Measurements from ENCODE around the gene ERRFI1.

Gene ERRFI1

DNA sequence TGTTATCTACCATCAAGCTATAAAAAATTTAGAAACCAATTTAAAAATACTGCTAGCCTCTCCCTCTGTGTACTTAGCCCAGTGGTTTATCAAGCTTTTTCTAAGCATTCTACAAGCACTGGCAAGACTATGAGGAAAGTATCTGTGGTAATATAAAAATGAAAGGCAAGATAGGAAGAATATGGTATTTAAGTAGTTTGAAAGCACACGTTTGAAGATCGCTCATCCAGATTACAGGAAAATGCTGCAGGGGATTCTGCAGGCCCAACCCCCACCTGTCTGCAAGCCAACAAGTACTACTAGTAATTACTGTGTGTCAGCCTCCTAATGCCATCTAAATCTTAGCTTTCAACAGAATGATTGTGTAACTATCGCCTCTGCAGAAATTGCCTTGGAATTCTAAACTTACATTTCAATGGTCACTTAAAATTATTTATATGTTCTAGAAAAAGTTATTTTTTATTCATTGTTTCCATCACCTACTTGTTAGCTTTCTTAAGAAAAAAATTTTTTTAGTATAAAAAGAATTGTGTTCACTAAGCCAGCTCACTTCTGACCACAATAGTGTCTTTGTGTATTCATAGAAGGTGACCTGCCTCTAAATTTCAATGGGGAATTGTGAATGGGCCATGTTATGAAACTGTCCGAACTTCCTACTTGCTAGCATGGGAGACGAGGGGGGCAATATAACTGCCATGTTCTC, 8.5 kb downstream of the ERRFI1 start:
- DNase-seq (ENCODE audit: low read depth): no peak

DNA sequence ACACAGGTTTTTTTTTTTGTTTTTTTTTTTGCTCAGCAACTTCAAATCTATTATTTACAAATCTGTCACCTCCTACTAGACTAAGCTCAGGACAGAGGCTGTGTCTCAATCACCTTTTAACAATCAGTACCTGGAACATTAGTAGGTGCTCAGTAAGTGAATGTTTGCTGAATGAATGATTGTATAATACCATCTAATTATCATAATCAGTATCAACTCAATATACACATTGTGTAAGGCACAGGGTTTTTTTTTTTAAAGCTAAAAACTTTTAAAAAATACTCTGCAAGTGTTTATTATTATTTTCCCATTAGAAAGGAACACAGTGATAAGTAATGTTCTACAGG, 9.2 kb downstream of the ERRFI1 start:
- DNase-seq (ENCODE audit: low read depth): no peak

DNA sequence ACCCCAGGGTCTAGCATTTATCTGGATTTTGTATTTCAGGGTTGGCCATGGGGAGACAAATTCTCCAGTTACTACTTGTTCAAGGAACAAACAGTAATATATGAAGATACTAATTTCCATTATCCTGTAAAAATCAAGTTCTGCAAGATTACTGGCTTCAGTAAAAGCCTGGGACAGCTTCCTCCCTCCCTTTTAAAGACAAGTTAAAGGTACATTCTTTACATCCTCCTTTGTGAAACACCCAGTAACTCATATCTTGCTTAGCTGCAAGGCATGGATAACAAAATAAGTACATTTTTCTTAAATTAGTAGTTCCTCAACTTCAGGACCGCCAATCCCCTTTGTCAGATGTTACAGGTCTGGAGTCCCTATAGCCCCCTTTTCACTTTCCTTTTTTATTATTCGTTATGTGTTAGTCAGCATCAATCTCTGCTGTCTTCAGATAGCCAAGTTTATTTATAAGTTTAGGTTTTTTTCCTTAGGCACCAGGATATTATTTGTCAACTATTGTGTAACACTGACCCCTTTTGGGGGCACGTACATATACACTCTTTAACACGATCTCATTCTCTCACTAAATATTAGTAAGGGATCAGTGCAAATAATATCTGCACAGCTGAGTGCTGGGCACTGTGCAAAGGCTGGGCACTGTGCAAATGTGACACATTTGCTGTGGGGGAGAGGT, 9.8 kb downstream of the ERRFI1 start:
- no peak for DNase-seq (ENCODE audit: low read depth)

DNA sequence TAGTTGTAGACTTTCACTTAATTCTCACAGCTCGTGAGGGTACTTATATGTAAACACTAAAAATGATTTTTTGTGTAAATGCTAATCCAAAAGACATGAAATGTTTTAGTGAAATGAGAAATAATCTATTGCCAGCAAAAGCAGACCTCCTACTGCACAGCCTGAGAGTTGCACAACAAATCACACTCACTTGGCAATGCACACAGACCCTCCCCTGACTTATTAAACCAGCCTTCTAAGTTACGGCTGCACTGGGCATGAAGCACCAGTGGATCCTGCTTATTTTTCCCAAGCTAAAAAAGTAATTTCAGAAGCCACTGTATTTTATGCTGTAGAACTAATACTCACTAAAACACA, 10.3 kb downstream of the ERRFI1 start:
- no peak for DNase-seq (ENCODE audit: low read depth)

DNA sequence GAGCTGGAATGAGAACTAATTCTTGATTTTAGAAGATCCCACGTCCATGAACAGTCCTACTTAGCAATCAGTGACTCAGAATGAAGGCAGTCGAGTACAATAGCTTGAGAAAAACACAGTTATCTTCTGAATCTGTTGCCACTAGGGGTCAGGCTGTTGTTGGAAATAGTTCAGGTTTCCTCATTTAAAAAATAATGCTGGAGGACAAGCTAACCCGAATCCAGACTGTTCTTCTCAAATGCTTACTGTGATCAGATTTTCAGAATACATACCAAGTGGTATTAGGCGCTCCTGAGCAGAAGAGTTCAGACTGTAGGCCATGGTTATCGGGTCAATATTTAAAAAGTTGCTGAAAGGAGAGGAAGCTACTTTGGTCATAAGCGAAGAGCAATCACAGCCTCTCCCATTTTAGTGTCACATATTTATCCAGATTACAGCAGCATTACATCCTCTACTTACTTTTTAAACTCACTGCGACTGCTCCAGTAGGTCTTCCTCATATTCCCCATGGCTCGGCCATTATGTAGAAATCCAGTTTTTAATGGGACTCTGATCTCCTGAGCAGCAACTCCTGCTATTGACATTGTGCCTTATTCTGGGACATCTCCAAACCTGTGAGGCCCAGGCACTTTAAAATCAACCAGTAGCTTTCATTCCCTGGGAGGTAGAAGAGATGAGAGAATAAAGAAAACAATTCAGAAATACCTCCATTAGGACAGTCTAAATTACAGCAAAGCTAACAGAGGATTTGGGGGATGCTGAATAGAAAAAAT, 10.9 kb downstream of the ERRFI1 start:
- no peak for DNase-seq (ENCODE audit: low read depth)

DNA sequence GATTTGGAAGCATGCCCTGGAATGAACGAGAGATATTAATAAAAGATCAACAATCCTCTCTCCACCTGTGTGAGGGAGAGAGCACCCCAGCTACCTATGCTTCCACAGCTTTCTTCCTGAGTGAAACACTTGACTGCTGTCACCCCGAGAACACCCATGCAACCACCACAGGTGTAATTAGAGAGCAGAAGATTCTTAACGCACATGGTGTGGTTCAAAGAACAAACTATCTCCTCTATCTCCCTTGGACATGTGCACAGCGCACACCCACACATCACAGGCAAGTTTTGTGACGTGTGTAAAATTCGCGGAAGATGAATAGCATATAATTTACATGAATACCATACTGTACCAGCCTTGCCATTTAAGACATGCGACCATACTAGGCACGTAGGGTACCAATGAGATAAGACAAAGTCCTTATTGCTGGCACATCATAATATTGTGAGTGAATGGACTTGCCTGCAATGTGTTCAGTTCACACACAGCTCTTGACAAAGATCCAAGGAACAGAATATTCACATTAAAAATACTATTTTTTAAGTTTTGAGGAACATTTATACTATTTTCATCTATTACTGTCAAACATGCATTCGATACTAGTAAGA, 11.6 kb downstream of the ERRFI1 start:
- no peak for DNase-seq (ENCODE audit: low read depth)

DNA sequence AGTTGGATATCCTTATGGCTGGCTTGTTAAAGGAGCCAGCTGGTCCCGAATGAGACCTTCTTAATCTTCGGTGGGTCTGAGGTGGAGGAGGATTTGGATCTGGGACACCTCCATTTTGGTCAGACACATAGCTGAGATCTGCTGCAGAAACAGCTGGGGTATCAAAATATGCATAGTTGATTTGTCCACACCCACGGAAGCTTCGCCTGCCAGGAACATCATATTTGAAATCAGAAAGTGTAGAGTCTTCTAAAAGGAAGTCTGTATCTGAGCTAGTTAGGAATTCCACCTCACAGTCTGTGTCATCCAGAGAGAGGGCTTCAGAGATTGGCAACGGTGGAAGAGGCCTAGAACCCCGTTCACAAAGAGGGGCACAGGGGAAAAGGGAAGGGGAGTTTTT, 12.3 kb downstream of the ERRFI1 start:
- DNase-seq (ENCODE audit: low read depth): no peak

DNA sequence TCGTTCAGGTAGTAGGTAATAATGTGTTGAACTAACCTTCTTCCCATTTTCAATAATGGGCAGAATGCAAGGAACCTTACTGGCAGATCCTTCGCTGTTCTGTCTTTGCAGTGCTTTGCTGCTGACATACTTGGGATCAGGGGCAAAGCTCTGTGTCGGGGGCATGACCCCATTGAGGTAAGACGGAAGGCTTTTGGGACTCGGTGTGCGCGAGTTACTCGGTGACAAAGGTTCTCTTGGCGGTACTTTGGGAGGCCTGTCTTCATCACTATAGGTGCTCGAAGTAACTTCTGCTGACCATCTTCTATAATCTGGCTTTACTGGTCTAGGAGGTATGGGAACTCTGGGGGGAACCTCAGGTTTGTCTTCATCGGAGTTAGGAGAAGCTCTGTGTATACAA, 12.7 kb downstream of the ERRFI1 start:
- DNase-seq (ENCODE audit: low read depth): no peak

DNA sequence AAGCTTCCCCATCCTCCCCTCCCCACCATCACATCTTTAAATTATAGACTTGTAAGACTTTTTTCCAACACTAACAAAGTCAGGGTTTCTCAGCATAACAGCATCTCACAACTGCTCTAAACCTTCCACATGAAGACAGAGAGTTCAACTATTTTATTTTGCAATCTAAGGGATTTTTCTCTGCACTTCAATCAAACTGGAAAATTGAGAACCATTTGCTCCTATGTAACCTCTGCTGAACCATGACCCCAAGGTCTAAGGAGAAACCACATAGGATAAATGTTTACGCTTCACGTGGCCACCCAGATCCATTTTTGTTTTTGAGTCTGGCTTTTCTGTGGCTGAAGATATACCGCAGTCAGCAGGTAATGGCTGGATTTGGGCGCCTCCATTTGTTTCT, 13.2 kb downstream of the ERRFI1 start:
- DNase-seq (ENCODE audit: low read depth): no peak

DNA sequence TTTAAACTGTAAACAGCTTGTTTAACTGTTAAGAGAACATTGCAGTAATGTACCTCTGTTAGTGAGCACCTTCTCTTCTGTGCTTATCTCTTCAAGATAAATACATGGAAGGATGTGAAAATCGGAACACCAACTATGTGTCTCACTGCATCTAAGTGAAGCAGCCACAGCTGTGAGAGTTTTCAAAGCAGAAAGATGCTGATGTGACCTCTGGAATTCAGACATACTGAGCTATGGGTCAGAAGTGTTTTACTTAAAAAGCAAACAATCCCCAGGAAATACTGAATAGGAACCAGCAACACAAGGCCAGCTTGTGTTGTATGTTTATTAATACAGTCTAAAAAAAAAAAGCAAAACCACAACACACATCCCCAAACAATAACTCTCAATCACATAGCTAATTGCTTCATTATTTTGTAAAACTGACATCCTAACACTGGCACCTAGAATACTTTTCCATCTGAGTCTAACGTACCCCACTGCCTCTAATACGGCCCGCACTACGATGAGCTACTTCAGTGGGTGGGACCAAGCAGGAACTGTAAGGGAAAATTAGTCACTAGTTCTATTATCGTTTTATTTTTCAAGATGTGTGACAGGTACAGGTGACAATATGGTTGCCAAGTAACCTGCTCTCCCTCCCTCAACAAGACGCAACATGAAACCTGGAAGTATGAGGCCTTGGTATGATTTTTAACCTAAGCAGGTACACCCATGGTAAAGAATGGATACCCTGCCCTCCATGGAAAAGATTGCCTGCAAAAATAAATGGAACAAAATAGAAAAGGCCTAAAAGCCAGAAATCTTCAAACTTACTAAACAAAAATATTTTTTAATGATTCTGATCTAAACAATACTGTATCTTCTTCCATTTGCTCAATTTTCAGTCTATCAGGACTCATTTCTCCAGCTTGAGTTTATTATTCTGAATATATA, 13.9 kb downstream of the ERRFI1 start:
- DNase-seq (ENCODE audit: low read depth): no peak

DNA sequence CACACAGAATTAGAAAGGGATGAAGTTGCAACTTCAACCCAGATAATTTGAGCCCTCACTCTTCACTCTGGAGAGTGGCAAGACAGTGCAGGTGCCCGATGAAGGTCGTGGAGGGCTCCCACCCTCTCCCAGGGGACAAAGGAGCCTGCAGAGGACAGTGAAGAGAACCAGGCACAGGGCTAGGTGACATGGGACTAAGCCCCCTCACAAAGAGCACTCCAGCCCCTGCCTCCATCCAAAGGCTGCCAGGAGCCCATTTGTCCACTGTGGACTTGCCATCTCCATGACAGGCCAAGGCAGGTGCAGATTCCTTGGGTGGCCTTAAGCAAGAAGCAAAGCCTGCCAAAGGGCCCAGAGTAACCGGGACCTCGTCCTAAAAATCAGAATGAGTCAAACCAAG, 15.1 kb downstream of the ERRFI1 start:
- DNase-seq (ENCODE audit: low read depth): no peak

DNA sequence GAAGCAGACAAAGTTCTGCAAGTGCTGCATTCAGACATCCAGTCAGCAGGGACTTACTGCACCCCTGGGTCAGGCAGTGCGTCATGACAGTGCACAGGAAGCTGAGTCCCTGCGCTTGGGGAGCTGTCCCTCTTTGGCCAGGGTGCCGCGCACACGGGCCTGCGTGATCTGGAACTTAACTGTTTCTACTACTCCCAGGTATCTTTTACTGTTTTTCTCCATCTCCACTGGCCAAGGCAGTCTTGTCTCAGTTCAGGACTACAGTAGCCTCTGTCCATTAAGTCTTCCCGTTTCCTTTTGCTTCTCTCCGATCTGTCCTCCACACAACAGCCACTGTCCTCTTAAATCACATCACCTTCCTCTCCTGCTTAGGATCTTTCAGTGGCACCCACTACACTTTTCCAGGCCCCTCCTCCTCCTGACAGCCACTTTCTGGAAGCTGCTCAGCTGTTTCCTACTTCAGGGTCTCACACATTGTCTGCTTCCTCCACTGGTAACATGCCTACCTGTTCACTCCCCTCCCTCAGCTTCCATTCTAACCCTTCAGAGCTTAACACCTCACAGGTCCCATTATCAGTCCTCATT, 15.9 kb downstream of the ERRFI1 start:
- DNase-seq (ENCODE audit: low read depth): no peak

DNA sequence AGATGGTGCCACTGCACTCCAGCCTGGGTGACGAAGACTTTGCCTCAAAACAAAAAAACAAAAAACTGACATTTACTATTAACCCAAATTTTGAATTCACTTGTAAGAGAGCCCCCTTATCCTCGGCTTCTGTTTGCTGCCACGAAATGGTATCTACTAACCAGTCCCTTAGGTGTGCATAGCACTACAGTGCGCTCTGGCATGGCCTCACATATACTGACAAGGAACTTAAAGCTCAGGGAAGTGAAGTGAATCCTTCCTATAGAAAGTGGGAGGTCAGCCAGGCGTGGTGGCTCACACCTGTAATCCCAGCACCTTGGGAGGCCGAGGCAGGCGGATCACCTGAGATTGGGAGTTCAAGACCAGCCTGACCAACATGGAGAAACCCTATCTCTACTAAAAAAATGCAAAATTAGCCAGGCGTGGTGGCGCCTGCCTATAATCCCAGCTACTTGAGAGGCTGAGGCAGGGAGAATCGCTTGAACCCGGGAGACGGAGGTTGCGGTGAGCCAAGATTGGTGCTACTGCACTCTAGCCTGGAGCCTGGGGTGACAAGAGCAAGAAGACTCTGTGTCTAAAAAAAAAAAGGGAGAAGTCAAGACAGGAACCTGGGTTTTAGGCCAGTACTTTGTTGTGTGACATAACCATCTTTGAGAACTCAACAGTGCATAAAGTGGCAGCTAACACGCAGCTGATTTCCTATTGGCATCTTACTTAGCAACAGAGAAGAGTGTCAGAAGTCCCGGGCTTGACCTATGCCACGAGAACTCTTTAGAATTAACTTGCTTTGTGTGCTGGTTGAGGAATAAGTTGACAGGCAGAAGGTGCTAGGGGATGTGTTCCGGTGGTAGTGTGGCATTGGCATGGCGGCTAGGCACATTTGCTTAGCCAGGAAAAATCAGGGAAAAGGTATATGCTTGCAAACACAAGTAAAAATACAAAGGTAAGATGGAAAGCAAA, 16.8 kb downstream of the ERRFI1 start:
- no peak for DNase-seq (ENCODE audit: low read depth)

DNA sequence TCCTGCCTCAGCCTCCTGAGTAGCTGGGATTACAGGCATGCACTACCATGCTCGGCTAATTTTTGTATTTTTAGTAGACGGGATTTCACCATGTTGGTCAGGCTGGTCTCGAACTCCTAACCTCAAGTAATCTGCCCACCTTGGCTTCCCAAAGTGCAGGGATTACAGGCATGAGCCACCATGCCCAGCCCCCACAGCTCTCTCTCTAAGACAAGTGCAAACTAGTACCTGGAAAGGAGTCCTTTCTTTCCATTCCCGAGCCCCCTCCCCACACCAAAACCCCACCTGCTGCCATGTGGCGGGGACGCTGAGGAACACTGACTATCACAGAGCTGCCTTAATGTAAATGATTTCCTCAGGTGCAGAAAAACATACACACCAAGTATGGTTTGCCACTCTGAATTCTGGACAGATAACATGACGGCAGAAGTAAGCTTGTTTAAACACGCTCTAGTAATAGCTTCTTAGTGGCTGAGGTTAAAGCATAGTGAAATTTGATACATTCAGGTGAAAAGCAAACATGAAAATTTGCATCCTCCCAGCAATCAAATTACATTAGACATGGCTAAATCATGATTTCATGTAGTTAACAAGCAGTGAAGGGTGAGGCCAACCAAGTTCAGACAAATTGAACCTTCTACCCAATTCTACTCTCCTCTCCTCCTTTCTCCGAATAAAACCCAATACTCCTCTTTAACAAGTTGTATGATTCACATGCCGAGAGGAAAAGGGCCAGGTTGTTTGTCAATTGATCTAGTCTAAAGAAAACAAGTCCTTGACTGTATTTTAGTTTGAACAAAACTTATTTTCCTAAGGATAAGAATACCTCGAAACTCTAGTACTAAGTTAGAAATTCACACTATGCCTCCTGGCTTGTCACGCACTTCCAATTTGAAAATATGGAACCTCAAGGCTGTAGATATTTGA, 19.8 kb downstream of the ERRFI1 start:
- no peak for DNase-seq (ENCODE audit: low read depth)

DNA sequence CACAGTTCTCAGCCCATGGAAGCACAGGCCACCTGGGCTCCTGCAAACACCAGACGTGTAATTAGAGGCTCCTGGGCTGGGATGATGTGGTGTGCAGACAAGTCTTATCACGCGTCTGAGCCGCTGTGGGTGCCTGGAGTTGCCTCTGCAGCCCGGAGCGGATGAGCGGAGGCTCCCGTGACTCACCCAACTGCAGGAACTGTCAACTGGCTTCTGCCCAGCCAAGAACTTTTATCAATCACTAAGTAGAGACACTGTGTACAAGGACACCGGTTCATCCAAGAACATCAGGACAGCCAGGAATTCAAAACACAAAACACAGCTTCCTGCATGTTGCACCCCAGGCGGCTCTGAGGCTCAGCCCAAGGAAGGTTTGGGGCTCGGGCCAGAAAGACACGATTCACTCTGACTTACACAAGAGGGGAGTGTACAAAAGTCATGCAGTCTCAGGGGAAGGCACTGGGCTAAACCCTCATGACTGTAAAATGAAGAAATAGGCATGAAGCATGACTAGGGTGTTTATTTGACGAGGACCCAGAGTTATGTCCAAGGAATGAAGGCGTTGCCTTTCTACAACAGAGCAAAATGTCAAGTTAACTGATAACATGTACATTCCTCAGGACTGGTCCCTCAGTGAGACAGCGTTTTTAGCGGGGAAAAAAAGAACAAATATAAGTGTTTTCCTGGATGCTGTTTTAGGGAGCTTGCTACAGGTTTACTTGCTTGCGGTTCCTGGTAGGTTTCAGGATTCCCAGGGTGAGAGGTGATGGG, 21.1 kb downstream of the ERRFI1 start:
- DNase-seq (ENCODE audit: low read depth): no peak

DNA sequence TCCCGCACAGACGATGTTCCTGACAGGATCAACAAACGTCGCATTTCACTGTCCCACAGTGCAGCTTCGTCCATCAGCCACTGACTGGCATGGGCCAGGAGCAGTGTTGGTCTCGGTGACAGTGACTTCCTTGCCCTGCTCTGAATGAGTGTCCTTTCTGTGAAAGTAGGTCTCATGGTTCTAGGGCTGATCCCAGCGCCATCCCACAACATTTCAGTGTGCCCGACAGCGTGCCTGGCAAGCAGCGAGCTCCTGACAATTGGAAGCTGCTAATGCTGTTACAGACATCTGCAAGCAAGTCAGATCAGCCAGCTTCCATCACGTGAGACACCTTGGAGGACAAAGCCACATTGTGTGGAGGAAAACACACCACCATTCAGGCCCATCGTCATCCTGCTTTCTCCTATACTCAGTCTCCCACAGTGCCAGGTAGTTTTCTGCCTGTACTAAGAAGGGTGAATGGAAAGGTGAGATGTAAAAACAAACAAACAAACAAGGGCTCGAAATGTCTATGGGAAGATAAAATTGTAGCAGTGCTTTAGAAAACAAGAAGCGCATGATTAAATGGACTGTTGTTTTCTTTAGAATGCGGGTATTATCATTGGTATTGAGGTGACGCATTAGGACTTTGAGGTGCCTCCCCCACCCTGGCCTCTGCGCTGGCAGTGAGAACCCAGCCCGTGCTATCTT, 21.9 kb downstream of the ERRFI1 start:
- no peak for DNase-seq (ENCODE audit: low read depth)

DNA sequence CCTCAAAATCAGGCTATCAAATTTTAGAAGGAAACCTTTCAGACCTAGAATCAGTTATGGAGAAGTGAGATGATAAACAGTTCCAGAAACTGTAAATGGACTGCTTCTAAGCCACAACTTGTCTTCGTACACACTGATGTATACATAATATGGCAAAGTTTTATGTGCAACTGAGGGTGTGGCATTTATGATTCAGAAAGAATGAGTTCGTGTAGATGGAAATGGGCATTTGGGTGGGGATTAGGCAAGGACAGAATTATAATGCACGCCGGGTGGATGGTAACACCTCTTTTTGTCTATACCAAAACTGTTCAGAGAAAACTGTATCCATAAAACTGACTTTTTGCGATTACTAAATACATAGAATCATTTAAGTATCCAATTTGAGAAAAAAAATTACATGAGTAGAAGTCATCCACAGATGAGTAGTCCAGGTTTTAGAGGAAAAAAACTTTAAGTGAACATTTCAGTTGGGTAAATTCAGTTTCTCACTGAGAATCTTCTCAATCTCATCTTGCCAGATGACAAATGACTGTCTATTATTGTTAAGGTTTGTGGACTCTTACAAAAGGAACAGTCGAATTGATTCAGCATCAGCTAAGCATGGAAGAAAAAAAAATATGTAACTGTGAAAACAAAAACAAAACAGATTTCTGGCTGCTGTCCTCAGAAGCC, 22.5 kb downstream of the ERRFI1 start:
- no peak for DNase-seq (ENCODE audit: low read depth)

Measured in stimulated activated CD8-positive, alpha-beta memory T cell treated with anti-CD3 and anti-CD28 coated beads, Interleukin-12 subunit alpha, Interleukin-12 subunit beta, amount 100 ng/mL, for 4 hours (primary cell).